Heart right ventricle (tissue), 16 donors: ENCODE results near the gene OR13F1. TPM values are rescaled to one million over a fixed set of nuclear protein-coding genes. Genes with fewer than 3 reads are reported as not detected.

Source experiments
- ATAC-seq, 8 donors: fragments of 200-7000 bp; cut with Tn5 transposase; one replicate each; pipeline ENCODE4 v1.9.1; 2020; ENCODE audit warnings: mild to moderate bottlenecking in 8 of 8, moderate library complexity in 8 of 8, moderate number of reproducible peaks in 1 of 8
- DNase-seq, 2 donors: peaks; one replicate each; pipeline ENCODE4 v3.0.0-alpha.2; 2020
- H3K27ac ChIP-seq, 10 donors: fragments of 200-600 bp; sonication (generic) in 2 of 10; one replicate each; pipeline versions ENCODE4 v1.5.0 to v1.8.0; 2020 to 2022; ENCODE audit warnings: mild to moderate bottlenecking in 3 of 10
- H3K27me3 ChIP-seq, 7 donors: fragments of 200-600 bp; one replicate each; pipeline ENCODE4 v1.8.0; 2021 to 2022; ENCODE audit warnings: mild to moderate bottlenecking in 2 of 7
- H3K36me3 ChIP-seq, 9 donors: fragments of 200-600 bp; sonication (generic) in 1 of 9; one replicate each; pipeline versions ENCODE4 v1.5.0 to v1.8.0; 2020 to 2022; ENCODE audit warnings: mild to moderate bottlenecking in 2 of 9
- H3K4me1 ChIP-seq, 9 donors: fragments of 200-600 bp; sonication (generic) in 1 of 9; one replicate each; pipeline versions ENCODE4 v1.5.0 to v1.8.0; 2020 to 2022; ENCODE audit warnings: mild to moderate bottlenecking in 4 of 9
- H3K4me3 ChIP-seq, 10 donors: fragments of 200-600 bp; sonication (generic) in 2 of 10; one replicate each; pipeline versions ENCODE4 v1.5.0 to v1.8.0; 2020 to 2022; ENCODE audit warnings: mild to moderate bottlenecking in 7 of 10, moderate library complexity in 2 of 10
- H3K9me3 ChIP-seq, 11 donors: fragments of 200-600 bp in 10 of 11; sonication (generic) in 2 of 11; one replicate each; pipeline versions ENCODE4 v1.5.0 to v1.8.0; 2013 to 2022; ENCODE audit warnings: mild to moderate bottlenecking in 2 of 11, control low read depth in 1 of 11, moderate library complexity in 1 of 11
- WGBS, 2 donors: extraction: QIAGEN DNeasy Blood & Tissue Kit; methylation state at CpG; one replicate each; pipeline ENCODE4 v1.1.7; 2013; ENCODE audit warnings: inconsistent platforms in 1 of 2; 5-methylcytosine and 5-hydroxymethylcytosine counted together
- intact Hi-C, 10 donors: fragments of 100-400 bp; cut with DNase I; formaldehyde crosslinking; loops; one replicate each; pipeline versions ENCODE4 v1.11.1 to v1.14.2; 2022
- polyA plus RNA-seq, 2 donors: library from polyadenylated mRNA; stranded (reverse); fragments of 200-250 nt; gene quantifications; one replicate each; pipeline ENCODE4 v1.2.3, GENCODE V29; 2013
- total RNA-seq, 10 donors: library from RNA; stranded (reverse); fragmentation: NEBNext Ultra II Directional in 3 of 10; extraction: Animal tissue kit (Norgen Biotek cat#: 25700) in 3 of 10; gene quantifications; one replicate each; pipeline versions ENCODE4 v1.2.1 to v1.2.4, GENCODE V29; 2021 to 2023
- TF ChIP-seq, protein P1 (sequence below), 9 donors: fragments of 200-600 bp; sonication (generic) in 2 of 9; IDR thresholded peaks; one replicate each; pipeline versions ENCODE4 v1.5.0 to v1.8.0; 2021 to 2022; ENCODE audit warnings: antibody characterized with exemption in 9 of 9, mild to moderate bottlenecking in 5 of 9, moderate library complexity in 1 of 9
- donor health status: Arrhythmogenic right ventricular cardiomyopathy.
- donor health status: ischemic (EF 13 %, LVEDD 7.1; RV severe dilation, severe dysfunction).
- donor health status: healthy with polysubstance abuse.
- donor health status: DM: no; HTN: yes; CAD: no.
- donor health status: DM: no; HTN: no; CAD: no.
- donor health status: ischemic (EF 25% LVEDD 6.9; RV normal size, moderate dysfunction).
- donor health status: ischemic (EF 25% LVEDD 5.7; RV mildly dilated, moderate dysfunction).
- donor health status: healthy.
- donor health status: DM: yes; HTN: yes; CAD: no.
- donor health status: Ischemic cardiomyopathy.
- donor health status: ischemic (EF 35%, LVEDD 5.7; RV mildly dilated, moderate dysfunction).
- donor health status: nonischemic (EF 11% LVEDD 7.7; RV severe dilation, severe dysfunction).
- donor health status: DM: yes; HTN: yes; CAD: no.
- donor health status: PGD.
- donor health status: ischemic (EF 29% LVEDD 5.4; RV normal size, mild dysfunction).
- donor health status: nonischemic (EF 23%, LVEDD 6.1; RV moderate dilation, normal function).

Gene OR13F1
- total and polyA plus RNA-seq, 12 donors: not detected

DNA sequence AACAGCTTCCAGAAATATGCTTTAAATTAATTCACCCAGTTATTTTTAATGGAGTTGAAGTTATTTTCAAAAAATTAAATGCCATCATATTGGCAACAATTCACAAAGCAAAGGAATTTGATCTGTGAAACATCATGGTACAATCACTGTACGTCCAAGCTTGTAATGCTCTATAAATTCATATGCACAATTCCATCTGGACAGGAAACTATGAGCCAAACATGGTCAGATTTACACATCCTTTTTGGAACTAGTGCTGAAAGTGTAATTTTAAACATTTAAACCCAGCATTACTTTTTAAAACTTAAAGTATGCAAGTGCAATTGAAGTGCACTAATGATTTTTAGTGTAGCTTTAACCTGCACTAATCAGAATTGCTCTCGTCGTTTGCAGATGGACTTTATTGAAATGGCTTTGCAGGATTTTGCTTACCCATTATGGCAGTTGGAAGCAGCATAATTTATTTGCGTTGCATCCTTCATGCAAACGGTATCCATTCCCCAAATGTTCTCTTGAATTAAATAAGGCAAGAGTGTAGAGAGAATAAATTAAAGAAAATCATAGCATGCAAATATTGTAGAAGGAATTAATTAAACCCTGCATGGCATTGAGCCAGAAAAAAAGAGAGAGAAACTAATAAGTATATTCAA is 21.0 kb upstream of the OR13F1 start:
- intact Hi-C loops: no loop called here
- DNase-seq (no peak), ATAC-seq (no peak)
- H3K27ac ChIP-seq: no peak overlapping the region
- no peaks in the 10 kb centered on the region for H3K27me3 ChIP-seq
- H3K36me3 ChIP-seq: no peaks in the 10 kb centered on the region
- TF ChIP-seq, protein P1, sequence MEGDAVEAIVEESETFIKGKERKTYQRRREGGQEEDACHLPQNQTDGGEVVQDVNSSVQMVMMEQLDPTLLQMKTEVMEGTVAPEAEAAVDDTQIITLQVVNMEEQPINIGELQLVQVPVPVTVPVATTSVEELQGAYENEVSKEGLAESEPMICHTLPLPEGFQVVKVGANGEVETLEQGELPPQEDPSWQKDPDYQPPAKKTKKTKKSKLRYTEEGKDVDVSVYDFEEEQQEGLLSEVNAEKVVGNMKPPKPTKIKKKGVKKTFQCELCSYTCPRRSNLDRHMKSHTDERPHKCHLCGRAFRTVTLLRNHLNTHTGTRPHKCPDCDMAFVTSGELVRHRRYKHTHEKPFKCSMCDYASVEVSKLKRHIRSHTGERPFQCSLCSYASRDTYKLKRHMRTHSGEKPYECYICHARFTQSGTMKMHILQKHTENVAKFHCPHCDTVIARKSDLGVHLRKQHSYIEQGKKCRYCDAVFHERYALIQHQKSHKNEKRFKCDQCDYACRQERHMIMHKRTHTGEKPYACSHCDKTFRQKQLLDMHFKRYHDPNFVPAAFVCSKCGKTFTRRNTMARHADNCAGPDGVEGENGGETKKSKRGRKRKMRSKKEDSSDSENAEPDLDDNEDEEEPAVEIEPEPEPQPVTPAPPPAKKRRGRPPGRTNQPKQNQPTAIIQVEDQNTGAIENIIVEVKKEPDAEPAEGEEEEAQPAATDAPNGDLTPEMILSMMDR (IDR thresholded peaks at IDR 0.05): no peak
- no peaks in the 10 kb centered on the region for H3K9me3 ChIP-seq
- H3K4me1 ChIP-seq: no peaks in the 10 kb centered on the region
- no peak overlapping the region for H3K4me3 ChIP-seq
- WGBS, 2 donors: 68 to 73% methylated on average over 5 of the region's 5 CpGs

DNA sequence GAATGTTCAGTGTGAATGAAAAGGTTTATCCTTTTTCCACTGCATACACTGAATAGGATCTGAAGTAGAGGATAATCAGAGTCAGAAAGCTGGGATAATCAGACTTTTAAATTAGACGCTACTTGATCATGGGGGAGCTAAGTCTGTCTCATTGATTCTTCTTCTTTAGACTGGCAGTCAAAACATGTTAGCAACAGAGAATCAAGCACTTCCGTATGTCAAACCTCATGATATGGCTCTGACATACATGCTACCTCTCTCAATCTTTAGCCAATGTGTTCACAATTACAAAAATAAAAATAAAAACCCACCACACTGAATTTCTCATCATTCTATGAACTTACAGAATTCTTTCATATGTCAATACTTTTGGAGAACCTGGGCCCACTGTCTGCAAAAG is 19.0 kb upstream of the OR13F1 start:
- WGBS, 2 donors: 83 to 91% methylated on average over 2 of the region's 2 CpGs

DNA sequence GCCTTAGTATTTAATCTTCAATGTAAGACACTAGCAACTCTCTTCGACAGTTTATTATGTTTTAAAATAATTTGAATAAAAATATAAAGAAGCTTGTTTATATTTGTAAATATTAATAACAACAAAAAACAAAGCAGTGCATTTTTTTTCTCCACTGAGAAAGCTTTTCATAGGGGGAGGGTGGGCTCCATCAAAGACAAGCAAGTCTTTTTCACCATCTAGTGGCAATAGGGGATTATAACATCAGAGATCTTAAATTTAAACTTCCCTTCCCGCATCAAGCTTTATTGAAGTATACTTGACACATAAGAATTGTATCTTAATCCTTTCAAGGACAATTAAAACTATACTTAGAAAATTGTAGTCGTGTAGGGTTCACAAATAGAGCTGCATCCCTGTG is 9.3 kb upstream of the OR13F1 start:
- Histone ChIP-seq H3K27ac (no peak overlapping the region), H3K36me3 (no peaks in the 10 kb centered on the region), H3K27me3 (no peaks in the 10 kb centered on the region), H3K9me3 (no peaks in the 10 kb centered on the region), H3K4me1 (no peaks in the 10 kb centered on the region), H3K4me3 (no peak overlapping the region)
- DNase-seq: no peak
- WGBS, 2 donors: 33 to 37% methylated on average over 3 of the region's 3 CpGs
- TF ChIP-seq, protein P1 (IDR thresholded peaks at IDR 0.05): peak in 5 of 9 donors; percentile 14 to 38 (median 21)
- no peak for ATAC-seq
- intact Hi-C loops: loop anchor here in 1 of 10 donors (5.0 kb wide), 1 partner anchor 1197 kb away; the partner anchor contains the start of gene TMEM38B

More for the DNA sequence above, 19.0 kb upstream of the OR13F1 start:
- intact Hi-C loops: no loop called here
- no peaks in the 10 kb centered on the region for H3K36me3 ChIP-seq
- no peak overlapping the region for H3K27ac ChIP-seq
- H3K9me3 ChIP-seq: no peaks in the 10 kb centered on the region
- H3K27me3 ChIP-seq: no peaks in the 10 kb centered on the region
- DNase-seq: no peak
- no peaks in the 10 kb centered on the region for H3K4me1 ChIP-seq
- TF ChIP-seq, protein P1 (IDR thresholded peaks at IDR 0.05): no peak
- ATAC-seq: no peak
- H3K4me3 ChIP-seq: no peak overlapping the region

DNA sequence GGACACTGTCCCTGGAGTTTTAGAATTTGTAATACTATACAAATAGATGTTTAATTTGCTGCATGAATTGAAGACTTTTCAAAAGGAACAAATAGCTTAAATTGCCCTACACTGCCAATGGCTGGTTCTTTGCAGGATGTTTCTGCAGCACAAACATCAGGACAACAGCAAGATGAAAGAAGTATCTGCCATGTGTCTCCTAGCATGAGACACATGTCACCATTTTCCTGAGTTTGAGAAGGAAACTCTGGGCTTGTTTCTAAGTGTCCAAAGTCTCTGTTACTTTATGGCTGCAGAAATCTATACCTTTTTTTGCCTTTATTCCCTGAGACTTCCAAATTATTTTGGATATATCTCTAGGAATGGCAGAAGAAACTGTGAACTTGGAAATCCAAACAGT is 623 bp upstream of the OR13F1 start:
- no peak overlapping the region for H3K4me3 ChIP-seq
- H3K36me3 ChIP-seq: no peaks in the 10 kb centered on the region
- intact Hi-C loops: no loop called here
- ATAC-seq: no peak
- no peaks in the 10 kb centered on the region for H3K27me3 ChIP-seq
- H3K4me1 ChIP-seq: no peaks in the 10 kb centered on the region
- no peak overlapping the region for H3K27ac ChIP-seq
- no peak for DNase-seq
- TF ChIP-seq, protein P1 (IDR thresholded peaks at IDR 0.05): no peak
- H3K9me3 ChIP-seq: no peaks in the 10 kb centered on the region
